ENCODE data around the gene GTF3A.

GTF3A gene

DNA sequence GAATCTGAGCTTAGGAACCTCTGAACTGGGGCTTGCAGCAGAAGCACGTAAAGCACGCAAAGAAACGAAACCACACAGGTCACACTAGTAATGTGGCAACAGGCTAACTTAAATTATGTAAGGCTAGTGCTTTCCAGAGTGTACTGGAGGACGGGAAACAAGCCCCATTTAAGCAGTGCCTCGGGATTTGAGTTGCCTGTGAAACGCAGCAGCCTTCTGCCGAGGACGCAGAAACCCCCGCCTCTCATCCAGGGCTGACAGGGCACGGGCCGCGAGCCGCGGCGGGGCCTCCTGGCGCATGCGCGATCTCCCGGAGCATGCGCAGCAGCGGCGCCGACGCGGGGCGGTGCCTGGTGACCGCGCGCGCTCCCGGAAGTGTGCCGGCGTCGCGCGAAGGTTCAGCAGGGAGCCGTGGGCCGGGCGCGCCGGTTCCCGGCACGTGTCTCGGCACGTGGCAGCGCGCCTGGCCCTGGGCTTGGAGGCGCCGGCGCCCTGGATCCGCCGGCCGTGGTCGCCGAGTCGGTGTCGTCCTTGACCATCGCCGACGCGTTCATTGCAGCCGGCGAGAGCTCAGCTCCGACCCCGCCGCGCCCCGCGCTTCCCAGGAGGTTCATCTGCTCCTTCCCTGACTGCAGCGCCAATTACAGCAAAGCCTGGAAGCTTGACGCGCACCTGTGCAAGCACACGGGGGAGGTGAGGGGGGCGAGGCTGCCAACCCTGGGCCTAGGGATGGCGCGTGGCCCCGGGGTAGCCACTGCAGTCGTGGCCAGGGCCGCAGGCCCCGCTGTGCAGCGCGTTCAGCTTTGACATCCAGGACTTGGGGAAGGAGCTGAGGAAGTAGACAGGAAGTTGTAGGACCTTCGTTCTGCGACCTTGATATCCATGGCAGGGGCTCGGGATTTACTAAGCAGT, at the start of gene GTF3A:
Gene GTF3A, plus strand, starts transcription at position 374 of the 912 bp plus-strand sequence.
- Mint-ChIP-seq H3K4me1 (peaks cover 52% of the 10 kb centered on the region), H3K4me3 (peak within 1 kb of the TSS; percentile 79), H3K27me3 (ENCODE audit: low read depth, poor library complexity) (peaks cover 3% of the 10 kb centered on the region), H3K36me3 (ENCODE audit: low read depth) (peaks cover 16% of the 10 kb centered on the region), H3K27ac (peak within 1 kb of the TSS; percentile 52), H3K9me3 (no peaks in the 10 kb centered on the region)
- TF ChIP-seq, protein P1, sequence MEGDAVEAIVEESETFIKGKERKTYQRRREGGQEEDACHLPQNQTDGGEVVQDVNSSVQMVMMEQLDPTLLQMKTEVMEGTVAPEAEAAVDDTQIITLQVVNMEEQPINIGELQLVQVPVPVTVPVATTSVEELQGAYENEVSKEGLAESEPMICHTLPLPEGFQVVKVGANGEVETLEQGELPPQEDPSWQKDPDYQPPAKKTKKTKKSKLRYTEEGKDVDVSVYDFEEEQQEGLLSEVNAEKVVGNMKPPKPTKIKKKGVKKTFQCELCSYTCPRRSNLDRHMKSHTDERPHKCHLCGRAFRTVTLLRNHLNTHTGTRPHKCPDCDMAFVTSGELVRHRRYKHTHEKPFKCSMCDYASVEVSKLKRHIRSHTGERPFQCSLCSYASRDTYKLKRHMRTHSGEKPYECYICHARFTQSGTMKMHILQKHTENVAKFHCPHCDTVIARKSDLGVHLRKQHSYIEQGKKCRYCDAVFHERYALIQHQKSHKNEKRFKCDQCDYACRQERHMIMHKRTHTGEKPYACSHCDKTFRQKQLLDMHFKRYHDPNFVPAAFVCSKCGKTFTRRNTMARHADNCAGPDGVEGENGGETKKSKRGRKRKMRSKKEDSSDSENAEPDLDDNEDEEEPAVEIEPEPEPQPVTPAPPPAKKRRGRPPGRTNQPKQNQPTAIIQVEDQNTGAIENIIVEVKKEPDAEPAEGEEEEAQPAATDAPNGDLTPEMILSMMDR (IDR thresholded peaks at IDR 0.05), result no peak
- peak; percentile 88 for DNase-seq

DNA sequence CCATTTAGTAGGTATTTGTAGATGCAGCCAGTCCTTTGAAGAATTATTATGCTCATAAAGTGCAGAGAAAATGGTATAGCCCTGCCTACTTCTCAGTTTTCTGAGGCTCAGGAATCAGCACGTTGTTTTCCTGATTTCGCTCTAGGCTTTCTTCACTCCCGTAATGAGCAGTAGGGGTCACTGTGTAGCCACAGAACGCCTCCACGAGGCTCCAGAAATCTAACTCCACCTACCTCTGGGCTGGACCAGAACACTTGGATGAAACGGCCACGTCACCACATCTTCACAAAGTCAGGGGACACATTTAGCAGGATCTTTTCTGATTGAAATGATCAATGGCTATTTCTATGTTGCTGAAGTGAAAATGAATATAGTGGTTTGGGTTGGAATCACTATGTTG, 49.8 kb upstream of the GTF3A start:
- TF ChIP-seq, protein P1 (IDR thresholded peaks at IDR 0.05), result peak; percentile 68
- Mint-ChIP-seq H3K9me3 (peaks cover 12% of the 10 kb centered on the region), H3K27ac (no peak overlapping the region), H3K27me3 (ENCODE audit: low read depth, poor library complexity) (peaks cover 32% of the 10 kb centered on the region), H3K36me3 (ENCODE audit: low read depth) (no peaks in the 10 kb centered on the region), H3K4me1 (peaks cover 26% of the 10 kb centered on the region), H3K4me3 (no peak overlapping the region)
- peak; percentile 66 for DNase-seq

GRCh38 chr13:27375686-27376326, 48.6 kb upstream of the GTF3A start:
- Mint-ChIP-seq H3K36me3 (ENCODE audit: low read depth) (no peaks in the 10 kb centered on the region), H3K9me3 (peaks cover 3% of the 10 kb centered on the region), H3K27ac (no peak overlapping the region), H3K4me1 (peaks cover 37% of the 10 kb centered on the region), H3K27me3 (ENCODE audit: low read depth, poor library complexity) (peaks cover 27% of the 10 kb centered on the region), H3K4me3 (no peak overlapping the region)
- TF ChIP-seq, protein P1 (IDR thresholded peaks at IDR 0.05), result peak; percentile 76
- peak; percentile 87 for DNase-seq

- Mint-ChIP-seq H3K27me3 (ENCODE audit: low read depth, poor library complexity) (peaks cover 11% of the 10 kb centered on the region), H3K9me3 (no peaks in the 10 kb centered on the region), H3K4me1 (peaks cover 52% of the 10 kb centered on the region), H3K27ac (no peak overlapping the region), H3K4me3 (no peak overlapping the region), H3K36me3 (ENCODE audit: low read depth) (no peaks in the 10 kb centered on the region)
- DNase-seq, result no peak
- TF ChIP-seq, protein P1 (IDR thresholded peaks at IDR 0.05), result no peak
Observed at GRCh38 chr13:27379126-27379525, 45.3 kb upstream of the GTF3A start.

- TF ChIP-seq, protein P1 (IDR thresholded peaks at IDR 0.05), result peak; percentile 80
- peak overlapping the region; percentile 31 for H3K27ac Mint-ChIP-seq
- no peaks in the 10 kb centered on the region for H3K36me3 Mint-ChIP-seq (ENCODE audit: low read depth)
- peaks cover 6% of the 10 kb centered on the region for H3K27me3 Mint-ChIP-seq (ENCODE audit: low read depth, poor library complexity)
- H3K4me1 Mint-ChIP-seq, result peaks cover 53% of the 10 kb centered on the region
- peak; percentile 83 for DNase-seq
- H3K4me3 Mint-ChIP-seq, result no peak overlapping the region
- H3K9me3 Mint-ChIP-seq, result no peaks in the 10 kb centered on the region
Observed at GRCh38 chr13:27379694-27380641, 44.5 kb upstream of the GTF3A start.
